Gastrocnemius medialis (tissue), 4 donors: ENCODE data around the gene FNIP2.
"Not testable (repeated sequence)": the region's sequence is repeated elsewhere in the genome, so short reads cannot be mapped to it uniquely, and the experiment has no call there.

ENCODE experiments used
- CTCF ChIP-seq, 5 experiments: fragments of 450-650 bp in 3 of 5; fragments of 200-600 bp in 2 of 5; sonication (generic) in 2 of 5; IDR thresholded peaks in 4 of 5; conservative IDR thresholded peaks in 1 of 5; 1 replicate in 4 of 5; 2 replicates in 1 of 5; pipeline ENCODE4 v1.5.1; 2016 to 2019; ENCODE audit warnings: antibody characterized with exemption in 5 of 5, mild to moderate bottlenecking in 3 of 5, moderate library complexity in 3 of 5
- POLR2A ChIP-seq, 2 donors: fragments of 450-650 bp; IDR thresholded peaks; one replicate each; pipeline ENCODE4 v1.6.1; 2017; ENCODE audit warnings: antibody characterized with exemption in 2 of 2, mild to moderate bottlenecking in 2 of 2, moderate library complexity in 2 of 2

- TF ChIP-seq POLR2A (IDR thresholded peaks at IDR 0.05); CTCF (IDR thresholded peaks at IDR 0.05 in 4 of 5, conservative IDR thresholded peaks at IDR 0.05 in 1 of 5): not testable (repeated sequence)
These were observed 133.7 kb downstream of the FNIP2 start for GRCh38 chr4:158902280-158903078.
